Limb (tissue), 2 donors: Measurements from ENCODE around the gene ANK3.

Source experiments
- DNase-seq, 2 donors: peaks; one replicate each; pipeline ENCODE4 v3.0.0-alpha.2; 2016; ENCODE audit errors: extremely low spot score in 2 of 2

ANK3 gene

DNA sequence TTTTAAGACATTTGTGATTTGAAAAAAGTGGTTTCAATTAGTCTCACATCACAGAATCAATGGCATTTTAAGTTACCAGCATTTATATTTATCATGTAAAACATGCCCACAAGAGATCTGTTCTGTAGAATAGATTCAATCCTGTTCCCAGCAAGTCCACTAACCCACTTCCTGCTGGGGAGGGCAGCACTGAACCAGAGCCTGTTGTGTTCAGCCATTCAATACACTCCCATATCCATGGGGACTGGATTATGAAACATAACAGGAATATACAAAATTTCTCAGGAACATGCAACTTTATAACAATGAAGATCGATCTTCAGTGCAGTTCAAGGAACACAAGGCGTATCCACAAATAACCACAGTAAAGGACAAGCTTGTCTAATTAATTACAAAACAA, 24.4 kb upstream of the ANK3 start:
- no peak for DNase-seq

DNA sequence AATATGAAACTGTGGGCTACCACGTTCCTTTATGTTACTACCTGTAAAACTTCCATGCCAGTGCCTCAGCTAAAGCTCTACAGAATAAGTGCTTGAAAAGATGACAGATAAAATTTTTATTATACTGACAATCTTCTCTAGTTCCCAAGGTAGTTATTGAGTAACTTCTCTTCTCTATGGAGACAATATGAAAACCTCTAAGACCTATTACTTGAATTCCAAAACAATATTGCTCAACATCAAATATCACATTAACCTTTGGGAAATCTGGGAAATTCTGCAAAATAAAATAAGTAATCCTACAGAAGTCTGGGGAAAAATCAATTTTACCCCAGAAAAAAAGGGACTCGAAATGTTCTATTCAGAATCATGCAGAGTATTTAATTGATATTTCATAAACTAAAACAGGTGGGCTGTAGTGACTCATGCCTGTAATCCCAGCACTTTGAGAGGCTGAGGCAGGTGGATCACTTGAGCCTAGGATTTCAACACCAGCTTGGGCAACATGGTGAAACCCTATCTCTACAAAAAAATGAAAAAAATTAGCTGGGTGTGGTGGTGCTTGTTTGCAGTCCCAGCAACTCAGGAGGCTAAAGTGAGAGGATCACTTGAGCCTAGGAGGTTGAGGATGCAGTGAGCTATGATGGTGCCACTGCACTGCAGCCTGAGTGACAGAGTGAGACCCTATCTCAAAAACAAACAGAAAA, 23.8 kb upstream of the ANK3 start:
- DNase-seq = no peak

DNA sequence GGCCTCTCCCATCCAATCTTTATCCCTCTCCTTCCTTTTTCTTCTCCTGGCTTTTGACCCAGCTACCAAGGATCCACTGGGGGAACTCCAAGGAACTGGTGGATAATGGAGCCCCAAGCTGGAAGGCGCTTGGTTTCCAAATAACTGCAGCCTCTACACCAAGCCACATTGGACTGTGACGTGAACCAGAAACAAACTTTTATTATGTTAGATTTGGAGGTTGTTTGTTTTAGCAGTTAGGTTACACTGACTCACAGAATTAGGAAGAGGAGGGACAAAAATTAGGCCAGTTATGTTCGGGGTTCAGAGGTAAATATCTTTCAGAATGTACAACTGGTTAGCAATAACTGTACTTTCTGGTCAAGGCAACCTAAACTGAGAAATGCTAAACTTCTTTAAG, 21.3 kb upstream of the ANK3 start:
- no peak for DNase-seq

DNA sequence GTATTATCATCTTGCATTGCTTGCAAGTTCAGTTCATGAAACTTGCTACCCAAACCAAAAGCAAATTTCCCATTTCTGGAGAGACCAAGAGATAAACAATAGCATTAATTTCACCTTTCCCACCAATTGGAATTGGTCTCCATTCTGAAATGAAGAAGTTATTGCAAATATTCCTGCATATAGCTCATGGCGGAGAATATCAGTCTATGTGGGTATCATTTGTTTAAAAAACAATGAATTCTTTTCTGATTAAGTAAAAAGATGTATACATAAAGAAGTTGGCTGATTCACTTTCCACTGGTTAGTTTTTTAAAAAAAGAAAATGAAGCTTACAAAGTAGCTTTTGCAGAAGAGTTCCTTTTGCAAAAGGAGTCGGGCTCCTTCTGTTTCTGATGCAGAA, 19.5 kb upstream of the ANK3 start:
- no peak for DNase-seq

DNA sequence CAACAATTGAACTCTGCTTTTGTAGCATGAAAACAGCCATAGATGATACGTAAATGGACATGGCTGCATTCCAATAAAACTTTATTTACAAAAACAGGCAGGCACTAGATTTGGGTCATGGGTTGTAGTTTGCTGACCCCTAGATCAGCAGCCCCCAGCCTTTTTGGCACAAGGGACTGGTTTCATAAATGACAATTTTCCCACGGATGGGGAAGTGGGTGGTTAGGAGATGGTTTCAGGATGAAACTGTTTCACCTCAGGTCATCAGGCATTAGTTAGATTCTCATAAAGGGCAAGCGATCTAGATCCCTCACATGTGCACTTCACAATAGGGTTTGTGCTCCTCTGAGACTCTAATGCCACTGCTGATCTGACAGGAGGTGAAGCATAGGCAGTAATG, 16.5 kb upstream of the ANK3 start:
- no peak for DNase-seq

DNA sequence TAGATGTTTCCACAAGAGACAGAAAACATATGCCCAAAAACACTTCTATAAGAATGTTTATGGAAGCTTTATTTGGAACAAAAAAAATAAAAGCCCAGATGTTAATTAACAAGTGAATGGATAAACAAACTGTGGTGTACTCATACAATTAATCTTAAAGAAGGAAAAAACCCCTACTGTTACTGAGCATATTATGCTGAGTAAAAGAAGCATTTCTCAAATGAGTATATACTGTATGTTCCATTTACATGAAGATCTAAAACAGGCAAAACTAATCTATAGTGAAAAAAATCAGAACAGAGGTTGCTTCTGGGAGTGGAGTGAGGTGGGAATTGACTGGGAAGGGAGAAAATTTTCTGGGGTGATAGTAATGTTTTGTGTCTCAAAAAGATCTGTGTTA, 15.5 kb upstream of the ANK3 start:
- no peak for DNase-seq

DNA sequence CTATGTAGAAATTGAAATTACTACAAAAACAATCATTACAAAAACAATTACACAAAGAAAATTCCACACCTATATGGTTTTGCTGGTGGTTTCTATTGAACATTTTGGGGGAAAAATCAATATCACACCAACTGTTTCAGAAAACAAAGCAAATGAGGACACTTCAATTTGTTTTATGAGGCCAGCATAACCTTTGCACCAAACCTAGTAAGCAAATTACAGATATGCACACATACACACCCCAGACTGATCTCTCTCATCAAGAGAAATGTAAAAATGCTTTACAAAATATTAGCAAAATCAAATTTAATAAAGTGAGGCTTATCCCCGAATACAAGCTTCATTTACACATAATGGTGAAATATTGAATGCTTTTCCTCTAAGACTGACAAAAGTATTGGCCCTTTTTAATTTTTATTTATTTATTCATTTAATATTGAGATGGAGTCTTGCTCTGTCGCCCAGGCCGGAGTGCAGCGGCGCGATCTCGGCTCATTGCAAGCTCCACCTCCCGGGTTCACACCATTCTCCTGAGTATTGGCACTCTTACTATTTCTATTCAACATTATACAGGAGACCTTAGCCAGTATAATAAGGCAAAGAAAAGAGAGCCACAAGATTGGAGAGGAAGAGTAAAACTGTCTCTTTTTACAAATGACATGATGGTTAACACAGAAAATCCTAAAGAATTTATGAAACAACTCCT, 13.6 kb upstream of the ANK3 start:
- no peak for DNase-seq

DNA sequence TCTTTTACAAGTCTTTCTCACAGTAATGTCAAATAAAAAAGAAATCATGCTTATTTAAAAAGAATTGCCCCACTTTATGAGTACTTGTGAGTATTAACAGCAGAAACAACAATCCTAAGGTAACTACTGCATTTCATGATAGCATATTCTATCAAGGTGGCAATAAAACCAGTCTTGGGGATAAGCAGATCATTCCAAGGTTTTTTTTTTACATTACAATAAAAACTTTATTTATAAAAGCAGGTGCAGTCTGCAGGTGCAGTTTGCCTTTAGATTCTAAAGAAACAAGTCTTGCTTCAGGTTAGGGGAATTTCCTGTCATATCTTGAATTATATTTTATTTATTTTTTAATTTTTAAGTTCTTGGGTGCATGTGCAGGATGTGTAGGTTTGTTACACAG, 10.7 kb upstream of the ANK3 start:
- DNase-seq = no peak

DNA sequence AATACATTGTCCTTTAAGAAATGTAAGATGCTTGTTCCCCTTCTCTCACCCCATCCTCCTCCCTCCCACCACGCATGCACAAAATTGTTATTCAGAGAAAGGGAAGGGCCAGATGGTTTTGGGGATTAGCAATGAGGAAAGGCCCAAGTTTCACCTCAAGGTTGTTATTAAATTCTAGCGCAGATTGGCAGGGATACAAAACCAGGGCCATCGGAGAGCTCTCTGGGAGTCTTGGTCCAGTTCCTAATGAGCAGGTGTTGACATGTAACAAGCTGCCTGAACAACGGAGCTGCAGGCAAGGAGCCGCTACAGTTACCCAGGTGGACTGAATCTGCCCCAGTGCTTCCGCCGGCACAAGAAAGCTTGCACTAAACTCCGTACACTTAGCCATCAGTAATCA, 9.7 kb upstream of the ANK3 start:
- peak in 1 of 2 donors; percentile 8 for DNase-seq

DNA sequence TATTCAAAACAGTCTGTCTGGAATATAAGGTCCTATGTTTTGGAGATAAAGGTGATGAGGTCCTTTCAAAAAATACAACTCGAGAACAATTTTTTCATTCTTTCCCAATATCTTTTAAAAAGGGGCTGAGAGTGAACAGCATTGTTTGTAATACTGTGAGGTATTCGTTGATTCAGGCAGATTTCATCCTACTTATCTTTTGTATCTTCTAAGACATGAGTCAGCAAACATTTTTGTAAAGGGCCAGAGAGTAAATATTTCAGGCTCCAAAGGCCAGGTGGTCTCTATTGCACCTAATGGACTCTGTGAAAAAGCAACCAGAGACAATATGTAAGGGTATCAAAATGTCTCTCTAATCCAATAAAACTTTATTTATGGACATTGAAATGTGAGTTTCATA, 8.1 kb upstream of the ANK3 start:
- DNase-seq = no peak

DNA sequence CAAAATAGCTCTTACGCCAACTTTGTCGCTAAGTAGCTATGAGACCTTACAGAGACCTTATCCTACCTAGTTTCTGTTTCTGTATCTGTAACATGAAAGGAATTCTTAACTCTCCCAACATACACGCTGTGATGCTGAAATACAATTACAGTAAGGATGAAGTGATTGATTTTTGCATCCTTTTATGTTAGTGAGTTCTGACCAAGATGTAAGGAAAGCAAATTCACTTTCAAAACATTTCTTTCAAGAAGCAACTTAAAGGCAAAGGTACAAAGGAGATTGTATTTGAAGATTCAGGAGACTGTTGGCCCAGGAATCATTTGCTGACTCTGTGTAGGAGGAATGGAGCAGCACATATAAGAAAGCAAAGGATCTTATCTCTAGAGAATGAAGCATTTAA, 7.1 kb upstream of the ANK3 start:
- DNase-seq = no peak

DNA sequence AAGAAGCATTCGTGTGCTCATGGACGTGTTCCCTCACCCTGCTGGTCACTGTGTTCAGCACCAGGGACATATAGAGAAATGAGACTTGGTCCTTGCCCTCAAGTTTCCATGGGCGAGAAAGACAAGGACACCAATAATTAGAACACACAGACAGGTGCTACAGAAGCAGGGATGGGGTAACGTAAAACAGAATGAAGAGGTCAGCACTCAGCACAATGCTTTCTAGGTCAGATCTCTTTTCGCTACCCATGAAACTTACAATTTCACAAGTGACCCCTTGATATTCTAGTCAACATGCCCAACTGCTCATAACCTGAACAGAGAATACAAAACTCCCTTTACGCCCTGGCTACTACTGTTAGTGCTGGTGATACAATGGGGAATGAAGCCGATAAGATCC, 6.0 kb upstream of the ANK3 start:
- no peak for DNase-seq

DNA sequence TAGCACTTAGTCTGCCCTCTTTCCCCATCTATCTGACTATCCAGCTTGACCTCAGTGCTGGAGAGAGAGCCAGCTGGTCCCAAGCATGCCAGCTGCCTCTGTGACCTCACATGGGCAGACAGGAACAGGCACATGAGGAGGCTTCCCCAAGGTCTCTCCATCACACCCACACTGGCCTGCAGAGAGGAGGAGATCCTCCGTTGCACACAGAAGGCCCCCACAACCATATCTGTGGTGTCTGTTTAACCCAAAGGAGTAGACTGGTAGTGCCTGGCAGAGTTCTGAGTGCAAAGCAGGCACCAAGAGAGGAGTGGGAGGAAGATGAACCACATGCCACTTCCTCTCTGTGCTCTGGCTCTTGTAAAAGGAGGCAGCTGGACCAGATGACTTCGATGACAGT, 4.8 kb upstream of the ANK3 start:
- no peak for DNase-seq

DNA sequence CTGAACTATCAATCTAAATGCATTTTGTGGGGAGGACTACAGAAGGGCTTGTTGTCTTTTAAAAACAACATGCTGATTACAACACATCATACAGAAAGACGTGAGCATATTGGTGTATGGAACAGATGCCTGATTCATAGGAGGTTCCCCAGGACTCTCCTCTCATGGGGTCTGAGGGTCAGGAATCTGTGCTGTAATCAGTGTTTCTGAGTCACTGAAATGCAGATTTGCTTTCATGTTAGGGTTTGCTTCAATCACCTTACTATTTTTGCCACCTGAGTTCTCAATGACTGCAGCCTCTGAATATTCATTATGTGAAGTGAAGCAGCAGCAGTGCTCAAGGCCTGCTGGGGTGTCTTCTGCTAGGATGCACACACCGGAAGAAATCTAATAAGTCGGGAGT, 550 bp upstream of the ANK3 start:
- no peak for DNase-seq

DNA sequence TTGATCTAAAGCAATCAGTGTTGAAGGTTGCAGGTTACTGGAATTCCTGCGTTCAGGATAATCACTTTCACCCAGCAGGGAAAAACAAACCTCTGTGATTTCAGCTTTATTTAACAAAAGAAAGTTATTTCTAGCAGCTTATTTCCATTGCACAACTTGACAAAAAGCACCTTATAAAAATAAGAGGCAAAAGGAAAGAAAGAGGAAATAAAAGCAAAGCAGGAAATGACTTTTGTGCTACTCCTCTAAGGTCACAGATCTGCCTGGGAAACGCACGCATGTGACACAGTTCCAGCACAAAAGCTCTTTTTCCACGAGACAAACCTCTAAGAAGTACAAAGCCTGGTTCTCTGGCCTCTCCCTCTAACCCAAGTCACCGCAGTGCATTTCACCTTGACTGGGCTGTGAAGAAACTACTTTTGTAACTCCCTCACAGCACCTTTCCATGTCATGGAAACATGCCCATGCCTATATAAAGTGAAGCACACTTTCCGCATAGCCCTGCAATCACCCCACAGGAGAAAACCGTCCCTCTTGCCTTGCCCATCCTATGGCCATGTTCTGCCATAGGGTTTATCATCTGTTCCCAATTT, 870 bp downstream of the ANK3 start:
- DNase-seq = no peak

DNA sequence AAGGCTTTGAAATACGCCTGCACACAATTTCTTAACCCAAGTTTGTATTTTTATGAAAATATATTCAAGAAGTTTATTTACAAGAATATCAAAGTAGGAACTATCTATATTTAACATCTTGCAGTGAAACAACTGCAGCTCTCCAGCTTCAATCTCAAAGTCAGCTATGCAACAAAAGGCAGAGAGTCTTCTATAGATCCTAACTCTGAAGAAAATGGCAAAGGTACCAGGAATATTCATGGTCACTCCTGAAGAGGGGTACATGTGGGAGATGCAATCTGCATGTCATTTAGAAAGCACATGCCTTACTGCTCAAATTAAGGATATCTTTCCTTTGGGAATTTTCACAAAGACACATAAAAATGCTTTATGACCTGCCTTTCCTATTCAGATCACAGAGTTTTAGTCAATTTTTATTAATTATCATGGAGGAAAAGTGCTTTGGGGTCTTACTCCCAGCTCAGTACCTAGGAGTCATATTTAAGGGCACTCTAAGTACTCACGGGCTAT, 1.5 kb downstream of the ANK3 start:
- DNase-seq = no peak

DNA sequence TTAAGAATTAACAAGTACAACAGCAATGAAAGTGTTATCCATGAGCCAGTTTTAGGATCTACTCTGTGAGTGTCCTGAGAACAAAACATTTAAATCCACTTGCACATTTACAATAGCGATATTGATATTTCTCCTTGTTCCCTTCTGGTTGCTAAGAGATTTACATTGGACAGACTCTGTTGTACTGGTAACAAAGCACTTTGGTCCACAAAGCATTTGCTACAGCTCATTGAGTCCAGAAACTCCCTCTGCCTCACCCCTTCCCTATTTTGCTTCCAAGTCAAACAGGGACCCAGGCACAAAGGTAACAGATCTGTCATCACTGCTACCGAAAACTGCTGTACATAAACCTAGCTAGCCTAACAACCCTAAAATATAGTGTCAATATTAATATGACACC, 2.1 kb downstream of the ANK3 start:
- no peak for DNase-seq

DNA sequence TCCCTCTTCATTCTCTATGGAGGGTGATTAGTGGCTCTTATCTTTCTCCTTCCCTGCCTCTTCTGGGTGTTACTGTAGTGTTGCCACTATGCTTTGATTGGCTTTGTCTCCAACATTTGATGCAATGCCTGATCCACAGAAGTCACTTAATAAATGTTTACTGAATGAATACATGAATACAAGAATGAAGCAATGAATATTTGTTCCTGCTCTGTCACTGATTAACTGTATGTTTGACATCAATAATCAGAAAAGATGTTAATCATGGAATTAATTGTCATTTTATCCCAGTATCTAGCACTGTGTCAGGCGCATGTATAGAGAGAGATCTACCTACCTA, 4.3 kb downstream of the ANK3 start:
- no peak for DNase-seq

DNA sequence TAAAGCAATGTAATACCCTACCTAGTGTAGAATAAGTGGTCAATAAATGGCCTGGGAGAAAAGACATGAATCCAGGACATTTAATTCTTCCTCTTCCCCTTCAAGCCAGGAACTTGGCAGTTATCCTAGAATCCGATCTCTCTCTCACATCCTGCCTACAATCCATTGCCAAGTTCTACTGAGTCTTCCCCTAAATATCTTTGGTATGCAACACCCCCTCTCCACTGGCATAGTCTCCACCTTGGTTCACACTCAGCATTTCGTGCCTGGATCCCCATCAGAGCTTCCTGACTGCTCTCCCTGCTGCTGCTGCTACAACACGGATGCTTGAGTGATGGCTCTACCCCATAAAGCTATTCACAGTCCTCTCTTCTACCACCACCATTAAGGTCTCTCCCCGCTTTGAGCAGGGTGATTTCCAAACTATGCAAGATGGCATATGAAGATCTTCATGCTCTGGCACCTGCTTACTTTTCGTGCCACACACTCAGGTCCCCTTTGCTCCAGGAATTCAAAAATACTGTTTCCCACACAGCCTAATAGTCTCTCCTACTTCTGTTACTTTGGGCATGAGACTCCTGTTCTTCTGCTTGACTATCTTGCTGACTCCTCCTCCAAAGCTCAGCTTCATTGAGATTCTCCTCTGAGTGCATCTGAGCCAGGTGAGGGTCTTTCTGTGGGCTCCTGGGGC, 4.8 kb downstream of the ANK3 start:
- peak in 1 of 2 donors; percentile 51 for DNase-seq

DNA sequence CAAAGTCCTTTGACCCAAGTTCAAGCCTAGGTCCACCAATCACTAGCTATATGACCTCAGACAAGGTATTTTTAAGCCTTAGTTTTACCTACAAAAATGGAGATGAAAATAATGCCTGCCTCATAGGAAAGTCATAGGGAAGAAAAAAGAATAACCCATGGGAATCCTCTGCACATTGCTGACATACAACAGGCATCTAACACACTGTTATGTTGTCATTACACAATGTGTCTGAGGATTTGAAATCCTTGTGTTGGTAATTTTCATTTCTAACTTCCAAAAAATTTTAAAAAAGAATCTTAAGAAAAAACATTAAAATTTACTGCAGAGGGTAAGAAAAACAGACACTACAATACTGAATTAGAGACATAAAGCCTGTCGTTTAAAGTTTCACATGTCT, 5.7 kb downstream of the ANK3 start:
- no peak for DNase-seq

DNA sequence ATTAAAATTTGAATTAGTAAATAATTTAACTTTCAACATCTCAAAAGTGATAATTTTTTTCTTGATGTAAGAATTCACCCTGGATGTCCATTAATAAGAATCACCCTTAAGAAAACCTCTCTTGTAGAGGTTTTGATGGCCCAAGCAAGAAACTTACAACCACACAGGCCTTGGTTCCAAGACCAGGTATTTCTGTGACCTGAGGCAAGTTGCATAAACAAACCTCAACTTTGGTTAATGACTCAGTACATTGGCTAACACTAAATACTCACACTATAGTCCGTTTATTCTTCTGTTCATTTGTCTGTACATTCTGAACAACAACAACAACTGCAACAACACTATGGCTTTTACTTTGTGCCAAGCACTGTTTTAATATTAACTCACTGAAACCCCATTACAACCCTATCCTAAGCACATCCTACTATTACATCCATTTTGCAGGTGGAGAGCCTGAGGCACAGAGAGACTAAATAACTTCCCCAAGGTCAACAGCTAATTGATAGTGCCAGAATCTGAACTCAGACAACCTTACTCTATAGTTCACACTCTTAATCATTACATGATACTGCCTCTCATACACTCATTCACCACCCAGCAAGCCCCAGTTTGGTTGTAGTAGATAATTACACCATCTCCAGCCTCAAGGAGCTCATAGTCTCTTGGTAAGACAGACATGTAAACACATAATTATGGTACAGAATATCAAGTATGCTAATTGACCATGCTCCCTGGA, 6.6 kb downstream of the ANK3 start:
- no peak for DNase-seq

DNA sequence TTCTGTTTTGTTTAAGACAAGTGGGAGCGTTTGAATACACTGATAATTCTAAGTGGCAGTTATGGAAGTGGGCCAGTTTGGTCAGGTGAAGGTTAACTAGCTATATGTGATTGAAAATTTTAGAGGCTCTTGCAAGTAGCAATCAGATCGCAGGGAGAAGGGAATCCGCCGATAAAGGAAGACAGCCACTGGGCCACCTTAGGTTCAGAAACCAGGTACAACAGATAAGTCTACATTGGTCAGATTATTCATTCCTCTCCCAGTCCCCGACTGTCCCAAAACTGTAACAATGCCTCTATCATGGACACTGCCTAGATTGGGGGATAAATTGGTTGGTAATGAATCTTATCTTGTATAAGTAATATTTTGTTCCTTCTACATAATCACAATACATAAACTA, 8.9 kb downstream of the ANK3 start:
- DNase-seq = no peak
